ENCODE data around the gene GP1BB.

Gene GP1BB

DNA sequence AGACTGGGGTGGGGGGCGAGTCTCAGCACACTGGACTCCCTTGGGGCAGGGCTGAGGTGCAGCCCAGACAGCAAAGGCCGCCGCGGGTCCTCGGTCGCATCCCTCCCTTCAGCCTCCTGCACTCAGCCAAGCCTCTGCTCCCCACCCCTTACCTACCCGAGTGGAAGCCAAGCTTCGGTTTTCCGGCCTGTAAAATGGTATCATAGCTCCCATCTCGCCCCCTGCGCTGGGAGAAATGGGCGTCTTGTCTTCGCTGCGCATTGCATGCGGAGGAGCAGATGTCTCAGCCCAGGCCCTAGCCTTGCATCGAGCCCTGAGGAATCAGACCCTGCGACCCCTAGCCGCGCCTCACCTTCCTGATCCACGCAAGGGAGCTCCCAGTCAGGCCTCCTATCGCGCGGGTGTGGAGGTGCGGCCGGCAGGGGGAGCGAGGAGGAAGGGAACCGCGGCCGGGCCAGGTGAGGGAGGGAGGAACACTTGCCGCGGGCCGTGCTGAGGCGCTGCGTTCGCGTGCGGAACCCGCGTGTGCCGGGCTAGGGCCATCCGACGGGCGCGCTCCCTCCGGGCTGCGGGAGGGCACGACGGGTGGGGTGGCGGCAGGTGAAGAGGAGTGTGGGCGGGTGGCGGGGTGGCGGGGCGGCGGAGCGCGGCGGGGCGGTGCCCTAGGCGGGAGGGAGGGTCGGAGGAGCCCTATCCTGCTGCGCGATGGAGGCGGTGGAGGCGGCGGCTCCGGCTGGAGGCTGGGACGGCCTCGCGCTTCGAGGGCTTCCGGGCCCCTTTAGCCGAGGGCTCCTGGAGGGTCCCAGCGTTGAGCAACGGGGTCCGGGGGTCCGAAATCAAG, 33.2 kb downstream of the GP1BB start:
- peak; percentile 65 for DNase-seq

- DNase-seq, result no peak
These were observed 34.0 kb downstream of the GP1BB start for GRCh38 chr22:19757140-19757984.

- no peak for DNase-seq
These were observed 34.9 kb downstream of the GP1BB start for GRCh38 chr22:19757985-19758895.

GRCh38 chr22:19758896-19759426, 35.6 kb downstream of the GP1BB start:
- DNase-seq, result no peak

DNA sequence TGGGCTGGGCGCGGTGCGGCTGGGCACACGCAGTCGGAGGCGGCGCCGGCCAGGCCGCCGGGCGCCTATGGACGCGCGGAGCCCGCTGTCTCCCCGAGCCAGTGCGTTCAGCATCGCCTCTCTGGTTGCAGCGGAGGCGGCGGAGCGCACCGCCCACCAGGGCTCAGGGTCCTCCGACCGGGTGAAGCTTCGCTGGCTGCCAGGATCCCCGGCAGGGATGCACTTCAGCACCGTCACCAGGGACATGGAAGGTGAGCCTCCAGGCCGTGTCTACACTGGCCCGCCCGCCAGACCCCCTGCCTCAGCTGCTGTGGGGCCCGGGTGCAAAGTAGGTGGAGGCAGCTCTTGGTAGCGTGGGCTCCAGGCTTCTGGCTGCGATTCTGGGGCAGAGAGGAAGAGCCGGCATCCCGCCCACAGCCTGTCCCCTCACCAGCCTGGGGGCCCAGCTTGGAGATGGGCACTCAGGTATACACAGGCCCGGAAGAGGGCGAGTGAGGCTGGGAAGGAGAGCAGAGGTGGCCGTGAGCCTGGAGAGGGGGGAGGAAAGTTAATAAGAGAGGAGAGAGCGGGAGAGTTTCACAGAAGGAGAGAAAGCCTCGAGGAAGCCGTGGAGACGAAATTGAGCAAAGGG, 36.2 kb downstream of the GP1BB start:
- DNase-seq, result no peak

- DNase-seq, result no peak
These were observed 37.0 kb downstream of the GP1BB start, which contains the start of gene TBX1 for GRCh38 chr22:19760058-19760950. Gene TBX1, plus strand, starts transcription at chr22:19760778. Its CDS starts 66 bp downstream, at chr22:19760844.

DNA sequence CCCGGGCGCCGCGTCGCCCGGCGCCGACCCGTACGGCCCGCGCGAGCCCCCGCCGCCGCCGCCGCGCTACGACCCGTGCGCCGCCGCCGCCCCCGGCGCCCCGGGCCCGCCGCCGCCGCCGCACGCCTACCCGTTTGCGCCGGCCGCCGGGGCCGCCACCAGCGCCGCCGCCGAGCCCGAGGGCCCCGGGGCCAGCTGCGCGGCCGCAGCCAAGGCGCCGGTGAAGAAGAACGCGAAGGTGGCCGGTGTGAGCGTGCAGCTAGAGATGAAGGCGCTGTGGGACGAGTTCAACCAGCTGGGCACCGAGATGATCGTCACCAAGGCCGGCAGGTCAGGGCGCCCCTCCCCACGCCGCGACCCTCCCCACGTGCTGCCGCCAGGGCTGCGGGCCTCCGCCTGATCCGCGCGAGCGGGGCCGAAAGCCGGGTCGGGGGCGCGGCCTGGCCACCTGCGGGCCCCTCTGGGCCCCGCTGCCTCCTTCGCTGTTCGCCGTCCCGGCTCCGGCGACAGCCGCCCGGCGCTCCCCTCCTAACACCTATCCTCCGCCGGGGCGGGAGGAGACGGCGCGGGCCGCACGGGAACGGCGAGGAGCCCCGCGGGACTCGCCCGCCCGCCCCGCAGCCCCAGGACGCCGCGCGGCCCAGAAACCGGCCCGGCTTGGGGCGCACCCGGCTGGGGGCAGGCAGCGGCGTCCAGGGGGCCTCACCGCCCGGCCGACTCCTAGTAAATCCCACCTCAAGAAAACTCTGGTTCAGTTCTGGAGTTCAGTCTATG, 37.8 kb downstream of the GP1BB start:
- no peak for DNase-seq

GRCh38 chr22:19761725-19762567, 38.6 kb downstream of the GP1BB start:
- DNase-seq, result no peak

DNA sequence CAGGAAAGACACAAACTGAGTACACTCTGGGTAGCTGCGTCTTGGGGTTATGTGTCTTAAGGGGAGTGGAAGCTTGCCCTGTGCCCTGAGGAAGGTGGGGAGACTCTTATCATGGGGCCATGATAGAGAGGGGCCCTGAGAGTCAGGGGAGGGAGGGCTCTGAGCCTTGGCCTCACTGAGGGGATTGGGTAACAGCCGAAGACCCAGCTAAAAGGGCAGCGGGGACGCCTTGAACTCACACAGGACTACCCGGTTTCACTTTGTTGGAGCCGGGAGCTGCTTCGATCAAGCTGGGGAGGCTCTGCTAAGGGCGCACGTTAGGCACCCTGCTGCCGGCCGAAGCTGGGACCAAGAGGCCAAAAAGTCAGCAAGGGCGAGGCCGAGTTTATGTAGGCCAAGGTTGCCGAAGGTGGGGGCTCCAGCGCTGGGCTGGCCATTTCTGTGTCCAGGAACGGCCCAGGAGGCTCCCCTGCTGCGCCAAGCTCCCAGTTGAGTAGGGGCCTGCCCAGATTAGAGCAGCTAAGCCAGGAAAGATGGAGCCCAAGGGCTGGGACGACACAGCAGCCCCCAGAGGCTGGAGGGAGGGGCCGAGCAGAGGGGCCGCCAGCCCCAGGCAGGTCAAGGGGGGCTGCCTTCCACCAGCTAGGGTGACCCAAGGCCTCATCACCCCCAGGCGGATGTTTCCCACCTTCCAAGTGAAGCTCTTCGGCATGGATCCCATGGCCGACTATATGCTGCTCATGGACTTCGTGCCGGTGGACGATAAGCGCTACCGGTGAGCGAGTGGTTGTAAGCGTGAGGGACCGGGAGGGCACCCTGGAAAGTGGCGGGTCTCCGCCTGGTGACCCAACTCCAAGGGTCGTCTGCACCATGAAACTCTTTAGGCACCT, 39.5 kb downstream of the GP1BB start:
- DNase-seq, result no peak

DNA sequence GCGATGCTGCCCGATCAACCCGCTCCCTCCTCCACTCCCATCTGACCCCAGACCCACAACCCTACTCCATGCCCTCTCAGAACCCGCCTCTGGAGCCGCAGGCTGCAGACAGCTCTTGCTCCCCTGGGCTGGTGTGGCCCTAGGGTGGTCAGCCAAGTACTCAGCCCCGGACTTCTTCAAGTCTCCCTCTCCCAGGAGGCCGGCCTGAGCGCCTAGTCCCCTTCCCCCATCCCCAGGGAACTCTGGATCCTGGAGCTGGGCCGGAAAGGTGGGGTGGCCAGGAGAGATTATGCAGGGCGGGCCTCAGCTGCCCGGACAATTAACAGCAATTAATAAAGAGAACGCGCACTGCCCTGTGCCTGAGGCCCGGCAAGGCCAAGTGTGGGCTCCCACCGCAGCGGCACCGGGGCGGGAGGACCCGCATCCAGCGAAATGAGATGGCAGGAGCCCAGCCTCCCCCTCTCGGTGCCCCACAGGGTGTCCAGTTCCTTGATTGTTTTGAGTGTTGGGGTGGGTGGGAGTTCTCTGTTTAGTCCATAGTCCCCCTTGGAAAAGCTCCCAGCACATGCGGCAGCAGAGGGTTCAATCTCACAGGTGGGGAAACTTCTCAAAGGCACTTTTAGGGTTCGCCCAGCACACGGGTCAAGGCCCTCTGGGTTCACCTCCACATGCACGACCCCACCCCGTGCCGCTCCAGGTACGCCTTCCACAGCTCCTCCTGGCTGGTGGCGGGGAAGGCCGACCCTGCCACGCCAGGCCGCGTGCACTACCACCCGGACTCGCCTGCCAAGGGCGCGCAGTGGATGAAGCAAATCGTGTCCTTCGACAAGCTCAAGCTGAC, 40.3 kb downstream of the GP1BB start:
- DNase-seq, result no peak

GRCh38 chr22:19764299-19764593, 40.9 kb downstream of the GP1BB start:
- DNase-seq, result no peak

GRCh38 chr22:19764636-19765476, 41.5 kb downstream of the GP1BB start:
- no peak for DNase-seq

DNA sequence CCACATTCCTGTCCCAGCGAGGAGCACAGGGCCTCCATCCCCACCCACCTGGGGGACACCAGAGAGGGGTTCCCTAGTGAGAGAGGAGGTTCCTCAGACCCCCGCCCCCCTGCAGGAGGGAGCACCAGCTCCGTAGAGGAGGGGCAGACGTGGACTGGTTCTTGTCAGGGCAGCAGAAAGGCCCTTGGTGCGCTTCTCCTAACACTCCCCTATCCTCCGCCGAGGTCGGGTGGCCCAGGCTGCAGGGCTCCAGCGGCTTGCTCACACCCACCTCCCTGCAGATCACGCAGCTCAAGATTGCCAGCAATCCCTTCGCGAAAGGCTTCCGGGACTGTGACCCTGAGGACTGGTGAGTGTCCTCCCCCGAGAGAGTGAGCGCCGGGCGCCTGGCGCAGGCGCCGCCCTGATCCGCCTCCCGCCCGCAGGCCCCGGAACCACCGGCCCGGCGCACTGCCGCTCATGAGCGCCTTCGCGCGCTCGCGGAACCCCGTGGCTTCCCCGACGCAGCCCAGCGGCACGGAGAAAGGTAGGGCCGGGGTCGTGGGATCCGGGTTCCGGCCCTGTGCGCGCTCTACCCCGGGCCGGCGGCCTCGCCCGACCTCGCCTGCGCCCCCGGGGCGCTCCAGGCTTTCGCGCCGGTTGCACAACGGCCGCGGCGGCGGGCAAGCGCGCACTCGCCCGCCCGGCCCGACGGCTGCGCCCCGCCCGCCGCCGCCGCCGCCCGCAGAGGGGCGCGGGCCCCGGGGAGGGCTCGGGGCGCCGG, 42.3 kb downstream of the GP1BB start:
- DNase-seq, result no peak

DNA sequence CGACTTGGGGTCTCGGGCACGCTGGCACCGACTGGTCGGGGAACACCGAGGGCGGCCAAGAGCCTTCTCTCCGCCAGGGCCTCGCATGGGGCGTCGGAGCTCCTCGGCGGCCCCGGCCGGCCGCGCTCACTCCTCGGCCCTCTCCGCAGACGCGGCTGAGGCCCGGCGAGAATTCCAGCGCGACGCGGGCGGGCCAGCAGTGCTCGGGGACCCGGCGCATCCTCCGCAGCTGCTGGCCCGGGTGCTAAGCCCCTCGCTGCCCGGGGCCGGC, 42.8 kb downstream of the GP1BB start:
- no peak for DNase-seq

GRCh38 chr22:19766511-19767426, 43.4 kb downstream of the GP1BB start:
- DNase-seq, result peak; percentile 30
